Epithelial cell of prostate (primary cell): ENCODE results near the gene NUP50.

Experiments
- DNase-seq: peaks from one replicate; pipeline ENCODE4 v3.0.0-alpha.2; 2011; ENCODE audit warnings: low read depth, low spot score
- H3K27ac ChIP-seq: fragments of 450-650 bp; 2 replicates; pipeline ENCODE4 v1.5.1; 2017; ENCODE audit warnings: mild to moderate bottlenecking

The NUP50 gene

GRCh38 chr22:45157907-45158306, 5.8 kb upstream of the NUP50 start:
- H3K27ac ChIP-seq: no peak overlapping the region
- no peak for DNase-seq

- DNase-seq: no peak
- H3K27ac ChIP-seq: peak overlapping the region; percentile 100
Measured at GRCh38 chr22:45159652-45160462, 3.9 kb upstream of the NUP50 start.

GRCh38 chr22:45162531-45162930, 1.2 kb upstream of the NUP50 start:
- H3K27ac ChIP-seq: peak overlapping the region; percentile 100
- no peak for DNase-seq

- no peak for DNase-seq
- H3K27ac ChIP-seq: peak overlapping the region; percentile 100
Measured at GRCh38 chr22:45163099-45163450, 650 bp upstream of the NUP50 start.

- H3K27ac ChIP-seq: peak overlapping the region; percentile 100
- no peak for DNase-seq
Measured at GRCh38 chr22:45164270-45165088, 754 bp downstream of the NUP50 start.

GRCh38 chr22:45166932-45167331, 3.2 kb downstream of the NUP50 start:
- peak overlapping the region; percentile 6 for H3K27ac ChIP-seq
- DNase-seq: peak; percentile 41

- DNase-seq: no peak
- no peak overlapping the region for H3K27ac ChIP-seq
Measured at GRCh38 chr22:45169591-45170466, 6.1 kb downstream of the NUP50 start.

- no peak for DNase-seq
- H3K27ac ChIP-seq: no peak overlapping the region
Measured at GRCh38 chr22:45171830-45172229, 8.1 kb downstream of the NUP50 start.

GRCh38 chr22:45172881-45173585, 9.3 kb downstream of the NUP50 start:
- DNase-seq: no peak
- no peak overlapping the region for H3K27ac ChIP-seq

- no peak for DNase-seq
Measured at GRCh38 chr22:45179276-45180049, 15.7 kb downstream of the NUP50 start.

GRCh38 chr22:45180146-45180679, 16.5 kb downstream of the NUP50 start:
- DNase-seq: no peak
- no peak overlapping the region for H3K27ac ChIP-seq

More at GRCh38 chr22:45179276-45180049, 15.7 kb downstream of the NUP50 start:
- H3K27ac ChIP-seq: no peak overlapping the region

- H3K27ac ChIP-seq: no peak overlapping the region
- DNase-seq: no peak
Measured at GRCh38 chr22:45181240-45181639, 17.5 kb downstream of the NUP50 start.

- H3K27ac ChIP-seq: no peak overlapping the region
- no peak for DNase-seq
Measured at GRCh38 chr22:45181766-45182165, 18.0 kb downstream of the NUP50 start.

GRCh38 chr22:45183974-45184373, 20.2 kb downstream of the NUP50 start:
- H3K27ac ChIP-seq: no peak overlapping the region
- no peak for DNase-seq

- no peak overlapping the region for H3K27ac ChIP-seq
- no peak for DNase-seq
Measured at GRCh38 chr22:45185718-45186514, 22.2 kb downstream of the NUP50 start.

- no peak for DNase-seq
- H3K27ac ChIP-seq: peak overlapping the region; percentile 0
Measured at GRCh38 chr22:45187891-45188290, 24.2 kb downstream of the NUP50 start.

GRCh38 chr22:45188779-45189178, 25.1 kb downstream of the NUP50 start:
- no peak overlapping the region for H3K27ac ChIP-seq
- DNase-seq: no peak

GRCh38 chr22:45190202-45190872, 26.6 kb downstream of the NUP50 start:
- no peak overlapping the region for H3K27ac ChIP-seq
- no peak for DNase-seq
